IPS-NIHi7 (cell line): ENCODE data around the gene KIAA0825.

ENCODE experiments used
- DNase-seq: peaks from one replicate; pipeline ENCODE4 v3.0.0; 2012; ENCODE audit warnings: mixed read lengths; ENCODE audit errors: extremely low spot score

KIAA0825 gene

DNA sequence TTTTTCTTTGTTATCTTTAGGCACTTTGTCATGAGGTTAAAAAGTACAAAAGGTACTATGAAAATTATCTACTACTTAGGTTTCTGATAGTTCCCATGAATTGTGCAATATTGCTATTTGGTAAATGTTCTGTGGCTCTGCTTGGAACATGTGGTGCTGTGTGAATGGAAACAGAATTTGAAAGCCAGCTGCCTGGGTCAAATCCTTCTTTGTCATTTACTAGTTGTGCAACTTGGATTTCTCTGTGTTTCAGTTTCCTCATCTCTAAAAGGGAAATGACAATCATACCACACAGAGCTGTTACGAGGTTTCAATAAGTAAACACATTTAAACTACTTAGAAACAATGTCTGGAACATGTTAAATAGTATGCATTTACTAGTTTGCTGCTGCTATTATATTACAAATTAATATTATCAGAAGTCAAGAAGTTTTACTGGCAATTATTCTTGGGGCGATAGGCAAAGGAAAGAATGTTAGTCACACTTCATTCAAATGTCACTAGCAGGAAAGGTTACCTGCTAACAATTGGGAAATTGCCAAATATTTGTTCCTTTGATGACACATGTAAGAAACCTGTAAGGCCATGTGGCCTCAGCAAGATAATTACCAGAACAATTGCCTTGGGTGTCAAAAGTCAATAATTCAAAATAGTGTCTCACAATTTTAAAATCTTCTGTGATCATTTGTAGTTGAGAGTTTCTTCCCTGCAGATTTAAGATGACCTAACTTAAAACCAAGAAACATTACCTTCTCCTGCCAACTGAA lies 184.8 kb downstream of the KIAA0825 start:
- DNase-seq, result no peak

DNA sequence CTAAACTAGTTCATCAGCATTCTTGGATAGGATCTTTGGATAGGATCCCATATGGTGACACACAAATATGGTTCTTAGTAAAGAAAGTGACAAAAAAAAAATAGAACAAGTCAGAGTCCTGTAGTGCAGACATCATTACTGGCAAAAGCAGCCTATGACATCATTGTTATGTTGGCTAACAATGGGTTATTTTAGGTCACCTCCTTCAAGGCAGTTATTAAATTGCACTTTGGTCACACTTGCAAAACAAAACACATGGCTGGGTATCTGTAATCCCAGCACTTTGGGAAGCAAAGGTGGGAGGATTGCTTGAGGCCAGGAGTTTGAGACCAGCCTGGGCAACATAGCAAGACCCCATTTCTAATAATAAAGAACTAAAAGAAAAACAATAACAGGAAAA lies 185.9 kb downstream of the KIAA0825 start:
- no peak for DNase-seq

DNA sequence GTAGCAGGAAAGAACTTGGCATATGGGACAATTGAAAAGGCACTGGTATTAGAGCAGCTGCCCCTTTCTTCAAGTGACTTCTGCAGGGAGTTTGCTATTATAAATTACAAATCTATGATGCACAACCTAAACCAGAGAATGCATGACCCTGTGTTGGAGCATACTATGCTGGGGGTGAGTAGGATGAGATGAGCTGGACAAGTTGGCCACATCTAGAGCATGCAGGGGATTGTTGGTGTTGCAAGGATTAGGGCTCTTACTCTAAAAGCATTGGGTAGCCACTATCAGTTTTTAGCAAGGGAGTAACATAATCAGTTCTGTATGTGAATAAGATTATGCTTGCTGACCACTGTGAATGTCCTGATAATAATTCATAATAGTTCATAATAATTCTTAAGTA lies 186.7 kb downstream of the KIAA0825 start:
- DNase-seq, result no peak

DNA sequence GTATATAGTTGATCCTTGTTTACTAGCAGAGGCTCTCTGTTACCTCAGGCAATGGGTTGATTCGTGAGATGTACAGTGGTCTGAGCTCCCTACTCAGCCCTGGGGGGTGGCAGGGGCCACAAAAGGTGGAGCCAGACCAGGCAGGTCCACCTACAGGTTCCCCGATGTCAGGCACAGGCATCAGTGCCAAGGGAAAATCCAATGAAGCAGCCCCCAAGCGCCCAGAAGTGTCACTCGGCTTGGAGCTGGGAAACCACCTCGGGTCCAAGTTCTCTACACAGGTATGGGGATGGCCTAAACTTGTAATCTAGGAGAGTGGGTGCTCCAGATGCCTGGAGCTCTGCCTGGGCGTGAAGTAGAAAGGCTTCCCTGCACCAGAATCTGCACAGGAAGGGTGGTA lies 188.8 kb downstream of the KIAA0825 start:
- no peak for DNase-seq

DNA sequence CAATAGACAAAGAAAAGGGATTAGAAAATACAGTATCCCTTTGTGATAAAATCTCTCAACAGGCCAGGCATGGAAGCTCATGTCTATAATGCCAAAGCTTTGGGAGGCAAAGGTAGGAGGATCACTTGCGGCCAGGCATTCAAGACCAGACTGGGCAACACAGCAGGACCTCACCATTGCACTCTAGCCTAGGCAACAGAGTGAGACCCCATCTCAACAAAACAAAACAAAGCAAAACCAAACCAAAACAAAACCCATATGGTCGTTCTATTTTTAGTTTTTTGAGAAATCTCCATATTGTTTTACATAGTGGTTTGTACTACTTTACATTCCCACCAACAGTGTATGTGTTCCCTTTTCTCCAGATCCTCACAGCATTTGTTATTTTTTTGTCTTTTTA lies 193.0 kb downstream of the KIAA0825 start:
- DNase-seq, result no peak

DNA sequence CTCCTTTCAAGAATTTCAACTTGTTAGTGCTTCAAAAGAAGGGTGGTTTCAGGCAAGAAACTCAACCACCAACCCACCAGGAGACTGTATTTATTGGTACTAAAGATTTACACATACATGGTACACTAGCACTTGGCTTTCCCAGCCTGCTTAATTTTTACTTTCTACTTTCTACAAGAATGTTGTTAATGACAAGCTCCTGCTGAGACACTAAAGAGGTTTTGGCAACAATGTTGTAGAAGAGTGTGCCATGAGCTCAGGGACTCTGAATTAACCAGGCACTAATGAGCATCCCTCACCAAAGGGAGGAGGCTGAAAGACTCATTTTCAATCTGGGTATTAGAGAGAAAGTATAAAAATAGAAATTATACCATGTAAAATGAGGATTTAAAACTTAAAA lies 195.0 kb downstream of the KIAA0825 start:
- no peak for DNase-seq

DNA sequence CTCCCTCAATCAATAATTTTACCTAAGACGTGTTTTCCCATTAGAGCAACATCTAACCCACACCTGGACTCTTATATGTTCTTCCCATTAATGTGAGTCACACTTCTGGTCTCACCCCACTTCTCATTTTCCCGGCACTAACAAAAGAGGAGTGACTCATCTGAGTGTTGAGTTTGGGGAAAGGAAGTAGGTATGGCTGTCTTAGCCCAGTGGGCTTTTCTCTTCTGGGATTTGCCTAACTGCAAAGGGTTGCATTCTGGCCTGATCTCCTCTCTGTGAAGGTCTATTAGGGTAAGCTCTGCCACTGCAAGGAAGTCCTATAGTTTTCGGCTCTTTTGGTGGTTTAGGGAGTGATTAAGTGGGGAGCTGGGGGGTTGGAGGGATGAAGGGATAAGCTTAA lies 195.6 kb downstream of the KIAA0825 start:
- DNase-seq, result peak; percentile 34

DNA sequence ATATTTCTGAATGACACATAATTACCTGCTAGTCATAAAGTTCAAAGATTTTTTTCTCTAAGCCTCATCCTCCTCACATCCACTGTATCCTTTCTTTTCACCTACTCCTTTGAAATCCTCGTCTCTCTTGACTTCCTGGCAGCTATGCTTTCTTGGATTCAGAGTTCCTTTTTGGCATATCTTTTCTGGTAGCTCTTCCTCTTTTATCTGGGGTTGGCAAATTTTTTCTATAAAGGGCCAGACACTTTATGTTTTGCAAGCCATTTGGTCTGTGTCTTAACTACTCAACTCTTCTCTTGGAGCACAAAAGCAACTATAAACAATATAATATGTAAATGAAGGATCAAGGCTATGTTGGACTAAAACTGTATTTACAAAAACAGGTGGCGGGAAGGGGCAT lies 197.5 kb downstream of the KIAA0825 start:
- DNase-seq, result no peak

DNA sequence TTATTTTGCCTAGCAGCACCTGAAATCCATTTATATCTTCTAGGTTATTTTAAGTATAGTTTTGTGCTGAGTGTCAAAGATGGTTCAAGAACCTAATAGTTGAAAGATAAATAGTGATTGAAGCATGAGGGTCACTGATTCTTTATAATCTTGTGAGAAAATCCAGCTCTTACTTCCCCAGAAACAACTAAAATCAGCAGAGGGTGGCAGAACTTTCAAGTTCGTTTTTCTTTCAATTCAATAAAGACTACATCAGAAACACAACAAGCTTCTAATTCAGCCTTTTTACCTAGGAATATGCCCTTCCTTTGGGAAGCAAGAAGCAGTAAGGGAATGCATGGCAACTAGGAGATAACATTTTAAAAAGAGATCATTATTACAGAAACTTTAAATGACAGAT lies 202.6 kb downstream of the KIAA0825 start:
- no peak for DNase-seq

DNA sequence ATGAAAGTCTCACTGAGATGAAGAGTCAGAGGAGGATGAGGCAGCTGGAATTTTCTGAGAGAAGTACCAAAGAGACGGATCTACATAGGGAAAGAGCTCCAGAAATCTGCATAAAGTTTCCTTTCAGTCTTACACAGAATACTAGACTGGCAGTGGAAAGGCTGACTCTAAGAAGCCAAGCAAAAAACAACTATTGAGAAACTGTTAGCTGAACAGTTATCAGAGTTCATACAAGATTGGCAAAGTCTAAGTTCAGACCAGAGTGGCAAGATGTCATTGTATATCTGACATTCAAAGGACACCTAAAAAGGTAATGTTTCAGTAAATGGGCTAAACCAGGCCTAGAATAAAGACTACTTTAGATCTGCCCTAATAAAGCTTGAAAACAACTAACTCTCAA lies 209.0 kb downstream of the KIAA0825 start:
- DNase-seq, result no peak

DNA sequence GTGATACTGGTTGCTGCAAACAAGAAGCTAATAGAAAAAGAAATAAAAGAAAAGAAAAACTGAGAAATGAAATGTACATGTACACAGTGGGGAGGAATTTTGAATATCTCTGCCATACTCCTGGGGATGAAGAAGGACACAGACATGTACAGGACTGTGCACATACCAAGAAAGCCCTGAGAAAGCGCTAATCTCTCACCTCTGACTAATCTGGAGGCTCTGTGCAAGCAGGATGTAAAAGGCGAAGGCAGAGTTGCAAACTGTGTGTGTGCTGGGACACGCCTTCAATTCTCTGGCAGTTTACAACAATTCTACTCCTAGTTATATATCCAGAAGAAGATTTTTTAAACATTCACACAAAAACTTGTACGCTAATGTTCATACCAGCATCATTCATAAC lies 211.4 kb downstream of the KIAA0825 start:
- no peak for DNase-seq

DNA sequence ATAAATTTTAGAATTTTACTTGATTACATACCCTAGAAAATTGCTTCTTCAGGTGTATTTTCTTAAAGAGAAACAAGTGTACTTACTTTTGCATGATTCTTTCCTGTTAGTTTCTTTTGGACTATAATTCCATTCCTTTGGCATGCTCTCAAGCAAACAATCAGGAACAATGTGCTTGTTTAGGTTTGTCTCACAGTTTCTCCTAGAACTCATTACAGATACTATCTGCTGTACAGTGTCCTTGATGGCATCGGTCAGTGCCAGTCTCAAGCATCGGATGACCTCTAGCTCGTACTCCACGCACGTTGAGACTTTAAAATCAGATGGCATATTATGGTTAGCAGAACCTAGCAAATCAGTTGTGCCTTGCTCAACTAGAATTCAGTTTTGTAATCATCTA lies 214.9 kb downstream of the KIAA0825 start:
- no peak for DNase-seq

DNA sequence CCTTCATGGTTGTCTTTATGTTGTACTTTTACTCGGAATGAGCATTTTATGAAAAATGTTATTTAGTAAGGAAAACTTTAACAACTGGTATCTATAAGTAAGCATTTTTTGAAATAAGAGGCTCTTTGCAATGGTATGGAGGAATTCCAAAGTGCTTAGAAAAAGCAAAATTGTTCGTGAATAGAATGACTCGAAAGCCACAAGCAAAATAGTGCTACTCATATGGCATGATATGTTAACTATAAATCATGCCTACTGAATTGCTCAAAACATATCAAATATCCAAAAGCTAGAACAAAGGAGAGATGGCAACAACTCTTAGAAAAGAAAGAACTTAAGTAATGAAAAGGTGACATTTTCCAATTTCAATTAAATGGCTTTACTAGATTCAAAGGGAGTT lies 216.3 kb downstream of the KIAA0825 start:
- DNase-seq, result no peak

DNA sequence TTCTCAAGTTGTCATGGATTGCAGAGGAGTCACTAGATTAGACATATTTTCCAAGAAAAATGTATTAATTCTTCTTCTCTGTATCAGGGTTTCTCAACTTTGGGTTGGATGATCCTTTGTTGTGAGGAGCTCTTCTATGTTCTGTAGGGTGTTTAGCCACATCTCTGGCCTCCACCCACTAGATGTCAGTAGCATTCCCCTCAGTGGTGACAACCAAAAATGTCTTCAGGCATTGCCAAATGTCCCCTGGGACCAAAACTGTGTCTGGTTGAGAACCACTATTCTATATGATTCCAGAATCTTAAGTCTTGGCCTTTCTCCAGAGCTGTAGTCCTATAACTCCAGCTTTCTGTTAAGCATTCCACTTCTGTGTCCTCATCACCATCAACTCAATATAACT lies 220.9 kb downstream of the KIAA0825 start:
- no peak for DNase-seq

DNA sequence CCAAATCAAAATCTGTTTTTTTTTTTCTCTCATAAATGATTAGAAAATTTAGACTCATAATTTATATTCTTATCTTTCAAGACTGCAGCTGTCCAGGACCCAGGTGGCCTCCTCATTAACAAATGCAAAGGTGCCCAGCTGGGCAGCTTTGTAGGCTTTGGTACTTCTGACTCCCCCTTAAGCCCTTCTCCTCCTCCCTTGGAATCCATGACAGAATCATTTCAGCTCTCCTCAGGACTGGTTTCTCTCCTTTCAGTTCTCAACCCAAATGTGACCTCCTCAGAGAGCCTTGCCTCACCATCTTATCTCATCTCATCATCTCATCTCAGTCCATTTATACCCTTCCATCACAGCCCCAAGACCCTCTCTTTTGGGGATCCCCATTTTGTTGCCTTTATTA lies 221.7 kb downstream of the KIAA0825 start:
- DNase-seq, result no peak

DNA sequence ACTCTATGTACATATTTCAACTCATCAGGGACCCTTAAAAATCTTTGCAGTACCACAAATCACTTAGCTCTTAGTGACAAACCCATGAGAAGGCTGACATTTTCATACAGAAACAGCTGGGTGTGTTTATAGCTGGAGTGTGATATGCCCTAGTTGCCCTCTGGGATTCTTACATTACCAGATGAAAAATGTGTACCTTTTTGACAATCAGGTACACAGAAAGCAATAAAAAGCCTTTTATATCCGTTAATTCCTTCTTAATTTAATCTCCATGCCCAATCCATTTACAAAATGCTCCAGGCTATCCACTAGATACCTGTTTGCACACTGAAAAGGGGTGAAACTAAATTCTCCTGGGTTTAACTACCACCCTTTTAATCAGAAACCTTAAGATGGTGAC lies 222.9 kb downstream of the KIAA0825 start:
- DNase-seq, result no peak

DNA sequence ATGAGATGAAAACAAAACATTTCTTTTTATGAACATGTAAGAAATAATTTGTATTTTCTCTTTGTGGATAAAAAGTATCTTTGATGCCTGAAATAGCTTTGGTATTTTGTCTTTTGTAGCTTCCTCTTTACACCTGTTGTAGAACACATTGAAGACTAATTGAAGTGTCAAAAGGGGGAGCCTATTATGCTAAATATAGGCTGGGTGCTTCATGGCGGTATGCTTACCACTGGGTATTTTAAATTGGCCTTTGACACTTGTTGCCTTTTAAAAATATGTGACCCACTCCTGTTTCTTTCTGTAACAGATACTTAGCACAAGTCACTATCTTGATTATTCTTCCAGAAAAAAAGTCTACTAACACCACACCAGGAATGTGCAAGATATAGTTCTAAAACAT lies 226.4 kb downstream of the KIAA0825 start:
- no peak for DNase-seq

DNA sequence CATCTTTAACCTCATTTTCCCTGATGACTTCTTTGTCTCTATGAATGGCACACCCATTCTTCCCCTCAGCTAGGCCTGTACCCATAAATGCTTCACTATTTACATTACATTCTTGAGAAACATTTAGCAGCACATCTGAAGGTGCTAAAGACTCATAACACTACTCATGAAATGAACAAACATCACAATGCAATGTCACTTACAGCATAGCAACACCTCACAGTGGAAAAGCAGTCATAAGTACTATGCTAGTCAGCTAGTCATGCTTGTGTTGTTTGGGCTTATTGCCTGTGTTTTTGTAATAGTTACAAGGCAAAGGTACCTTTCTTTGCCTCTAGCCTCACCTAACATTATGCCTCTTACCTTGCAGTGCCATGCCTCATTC lies 228.9 kb downstream of the KIAA0825 start:
- no peak for DNase-seq

DNA sequence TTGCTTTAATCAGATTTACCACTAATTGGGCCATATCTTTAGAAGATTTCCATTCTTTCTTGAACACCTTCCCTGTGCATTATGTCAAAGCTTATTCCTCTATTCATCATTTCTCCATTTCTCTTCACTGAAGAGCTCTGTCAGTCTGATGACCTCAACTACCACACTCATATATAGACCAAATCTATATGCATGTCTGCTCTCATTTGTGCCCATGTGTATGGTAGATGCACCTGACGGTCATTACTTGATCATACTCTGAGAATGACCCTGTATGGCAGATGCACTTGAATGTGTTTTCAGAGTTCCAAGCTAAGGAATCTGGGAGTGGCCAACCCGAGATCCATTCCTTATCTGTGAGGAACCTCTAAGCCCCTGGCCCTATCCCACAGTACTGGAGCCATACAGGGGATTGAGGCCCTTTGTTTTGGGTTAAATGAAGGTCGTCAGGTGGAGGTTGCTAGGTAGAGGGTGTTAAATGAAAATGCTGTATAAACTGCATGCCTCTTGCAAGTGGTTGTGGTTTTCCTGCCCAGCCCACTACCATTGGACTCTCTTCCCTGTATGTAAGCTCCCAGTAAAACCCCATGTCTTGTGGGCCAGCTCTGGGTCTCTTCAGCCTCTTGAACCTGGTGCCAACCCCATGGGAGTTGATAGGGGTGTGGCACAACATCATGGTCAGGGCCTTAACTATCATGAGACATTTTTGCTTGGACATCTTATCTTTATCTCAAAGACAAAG lies 229.5 kb downstream of the KIAA0825 start:
- no peak for DNase-seq

DNA sequence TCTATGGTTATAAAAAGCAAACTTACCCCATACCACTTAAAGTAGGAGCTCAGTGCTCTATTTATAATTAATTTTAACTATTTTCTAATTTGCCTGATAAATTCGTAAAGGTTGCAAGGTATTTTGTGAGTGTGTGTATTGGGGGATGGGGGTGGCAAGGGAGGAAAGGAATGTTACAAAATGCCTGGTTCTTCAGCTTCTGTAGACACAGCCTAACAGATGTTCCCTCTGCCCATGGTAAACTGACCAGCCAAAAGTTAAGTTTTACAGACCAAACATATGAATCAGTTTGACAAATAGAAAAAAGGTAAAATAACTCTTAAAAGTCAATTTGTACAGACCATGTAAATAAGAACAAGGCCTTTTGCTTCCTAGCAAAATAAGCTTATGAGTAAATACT lies 232.6 kb downstream of the KIAA0825 start:
- no peak for DNase-seq

DNA sequence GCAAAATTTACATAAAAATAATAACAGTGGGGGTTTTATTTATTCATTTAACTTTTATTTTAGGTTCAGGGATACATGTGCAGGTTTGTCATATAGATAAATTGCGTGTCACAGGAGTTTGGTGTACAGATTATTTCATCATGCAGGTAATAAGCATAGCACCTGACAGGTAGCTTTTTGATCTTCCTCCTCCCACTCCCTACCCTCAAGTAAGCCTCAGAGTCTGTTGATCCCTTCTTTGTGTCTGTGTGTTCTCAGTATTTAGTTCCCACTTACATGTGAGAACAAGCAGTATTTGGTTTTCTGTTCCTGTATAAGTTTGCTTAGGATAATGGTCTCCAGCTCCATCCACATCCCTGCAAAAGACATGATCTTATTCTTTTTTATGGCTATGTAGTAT lies 240.3 kb downstream of the KIAA0825 start:
- DNase-seq, result no peak

DNA sequence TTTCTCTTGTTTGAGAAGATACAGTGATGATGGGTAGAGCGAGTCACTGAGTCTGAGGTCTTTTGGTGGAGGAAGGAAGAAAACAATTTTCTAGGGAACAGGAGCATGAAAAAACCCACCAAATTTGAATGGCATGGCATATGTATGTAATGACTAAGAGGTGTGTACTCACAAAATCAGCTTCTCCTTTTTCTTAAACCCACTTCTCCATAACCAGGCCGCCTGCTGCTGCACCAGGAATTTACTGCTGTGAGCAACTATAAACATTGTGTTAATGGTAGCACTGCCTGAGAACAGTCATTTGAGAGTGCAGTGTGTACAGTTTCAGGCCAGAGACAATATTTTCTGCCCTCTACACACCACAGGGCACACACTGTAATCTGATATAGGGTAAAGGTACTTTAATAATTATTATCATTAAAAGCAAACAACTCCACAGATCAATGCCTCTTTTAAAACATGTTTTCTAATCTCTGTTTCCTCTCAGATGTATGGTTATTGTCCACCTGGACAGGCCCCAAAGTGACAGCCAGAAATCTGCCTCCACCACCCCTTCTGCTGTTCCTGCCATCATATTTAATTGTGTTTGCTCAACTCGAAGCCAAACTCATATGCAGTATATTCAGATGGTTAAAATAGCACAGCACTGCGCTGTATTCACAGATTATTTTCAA lies 241.6 kb downstream of the KIAA0825 start:
- no peak for DNase-seq

DNA sequence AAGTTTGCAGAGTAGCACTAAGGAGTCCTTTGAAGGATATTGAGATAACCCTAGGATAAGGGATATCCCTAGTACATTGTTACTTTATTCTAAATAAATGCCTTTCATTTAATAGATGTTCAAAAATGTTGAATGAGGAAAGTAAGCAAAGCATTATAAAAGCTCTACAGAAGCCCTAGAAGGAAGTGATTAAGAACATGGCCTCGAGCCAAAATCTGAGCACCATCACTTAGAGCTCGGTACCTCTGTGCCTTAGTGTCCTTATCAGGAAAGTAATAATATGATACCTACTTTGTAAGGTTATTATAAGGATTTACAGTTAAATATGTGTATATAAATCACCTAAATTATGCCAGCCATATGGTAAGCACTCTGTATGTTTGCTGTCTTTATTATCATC lies 242.6 kb downstream of the KIAA0825 start:
- DNase-seq, result no peak
